Suppressor macrophage treated with lipopolysaccharide for 4 hours (primary cell): ENCODE measurements around the gene LONP1.
"Not testable (repeated sequence)": the region's sequence is repeated elsewhere in the genome, so short reads cannot be mapped to it uniquely, and the experiment has no call there.

Experiments
- DNase-seq: peaks from one replicate; pipeline ENCODE4 v3.0.0-alpha.2; 2020

LONP1 gene

DNA sequence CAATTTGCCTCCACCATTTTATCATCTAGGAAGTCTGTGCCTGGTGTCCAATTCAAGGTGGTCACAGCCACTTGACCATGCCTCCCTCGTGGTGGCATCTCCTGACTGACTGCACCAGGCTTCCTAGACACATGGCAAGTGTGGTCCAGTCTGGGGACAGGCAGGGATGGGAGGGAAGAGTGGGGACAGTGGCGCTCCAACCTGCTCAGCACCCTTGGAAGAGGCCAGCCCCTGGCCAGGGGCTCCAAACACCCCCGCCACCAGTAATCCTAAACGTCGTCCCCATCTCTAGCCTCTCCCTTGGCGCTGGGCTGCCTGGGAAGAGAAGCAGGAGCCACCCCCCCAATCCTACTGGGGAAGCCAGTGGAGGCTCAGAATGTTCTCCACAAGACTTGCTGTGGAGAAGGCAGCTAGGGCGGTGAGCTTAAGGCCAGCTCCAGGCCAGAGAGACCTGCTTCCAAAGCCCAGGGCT is 27.2 kb downstream of the LONP1 start:
- DNase-seq = no peak

DNA sequence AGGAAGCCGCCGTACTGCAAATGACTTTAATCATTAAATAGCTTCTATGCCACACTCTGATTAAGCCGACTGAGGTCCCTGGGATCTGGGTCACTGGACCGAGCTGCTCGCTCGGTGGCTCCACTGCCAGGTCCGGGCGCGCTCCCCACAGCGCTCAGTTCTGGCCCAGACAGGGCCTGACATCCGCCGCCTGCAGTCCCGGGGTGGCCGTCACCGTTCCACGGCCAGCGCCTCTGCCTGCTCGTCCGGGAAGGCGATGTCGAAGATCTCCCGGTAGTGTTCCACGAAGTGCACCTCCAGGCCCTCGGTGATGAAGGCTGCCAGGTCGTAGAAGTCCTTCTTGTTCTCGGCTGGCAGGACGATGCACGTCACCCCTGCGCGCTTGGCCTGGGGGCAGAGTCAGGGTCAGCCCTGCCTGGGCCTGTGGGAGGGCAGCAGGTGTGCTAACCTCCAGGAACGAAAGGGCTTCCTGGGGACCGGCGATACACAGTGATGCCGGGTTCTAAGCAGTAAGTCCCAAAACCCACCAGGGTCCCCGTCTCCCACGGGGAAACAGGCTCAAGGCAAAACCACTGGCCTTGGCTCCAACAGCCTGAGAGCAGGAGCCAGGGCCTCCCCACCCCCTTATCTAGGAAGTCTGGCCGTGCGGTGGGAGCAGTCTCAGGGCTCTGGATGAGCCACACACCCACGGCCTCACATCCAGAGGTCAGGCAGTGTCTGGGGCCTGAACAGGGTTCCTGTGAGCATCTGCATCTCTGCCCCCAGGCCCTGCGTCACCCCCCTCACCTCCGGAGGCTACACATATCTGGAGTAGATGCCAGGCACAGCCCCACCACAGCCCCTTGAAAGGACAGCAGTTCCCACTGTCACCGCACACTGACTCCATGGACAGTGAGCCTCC is 27.9 kb downstream of the LONP1 start:
- no peak for DNase-seq

DNA sequence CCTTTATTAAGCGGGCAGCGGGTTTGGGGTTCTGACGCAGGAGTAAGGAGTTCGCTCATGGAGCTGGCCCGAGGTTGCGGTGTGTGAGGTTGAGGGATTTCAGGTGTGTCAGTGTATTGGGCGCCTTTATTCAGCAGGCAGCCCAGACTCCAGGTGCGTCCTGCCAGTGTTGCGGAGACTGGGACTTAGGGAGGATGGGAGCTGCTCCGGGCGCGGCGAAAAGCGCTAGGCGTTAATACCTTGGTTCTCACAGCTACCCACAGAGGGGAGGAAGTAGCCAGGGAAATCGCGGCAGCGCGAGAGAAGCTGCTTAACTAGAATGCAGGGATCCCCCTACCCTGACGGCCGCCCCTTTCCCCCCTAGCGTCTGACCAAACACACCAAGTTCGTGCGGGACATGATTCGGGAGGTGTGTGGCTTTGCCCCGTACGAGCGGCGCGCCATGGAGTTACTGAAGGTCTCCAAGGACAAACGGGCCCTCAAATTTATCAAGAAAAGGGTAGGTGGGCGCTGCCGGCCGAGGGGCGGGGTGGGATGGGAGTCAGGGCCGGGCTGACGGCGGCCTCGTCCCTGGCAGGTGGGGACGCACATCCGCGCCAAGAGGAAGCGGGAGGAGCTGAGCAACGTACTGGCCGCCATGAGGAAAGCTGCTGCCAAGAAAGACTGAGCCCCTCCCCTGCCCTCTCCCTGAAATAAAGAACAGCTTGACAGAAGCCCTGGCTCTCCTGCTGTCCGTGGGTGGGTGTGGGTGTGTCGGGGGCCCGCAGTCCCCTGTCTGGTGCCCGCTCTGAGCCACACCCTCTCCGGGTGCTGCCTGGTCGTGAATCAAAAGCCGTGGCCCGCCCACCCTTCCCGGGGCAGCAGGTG is 28.8 kb downstream of the LONP1 start:
- DNase-seq = peak; percentile 16

DNA sequence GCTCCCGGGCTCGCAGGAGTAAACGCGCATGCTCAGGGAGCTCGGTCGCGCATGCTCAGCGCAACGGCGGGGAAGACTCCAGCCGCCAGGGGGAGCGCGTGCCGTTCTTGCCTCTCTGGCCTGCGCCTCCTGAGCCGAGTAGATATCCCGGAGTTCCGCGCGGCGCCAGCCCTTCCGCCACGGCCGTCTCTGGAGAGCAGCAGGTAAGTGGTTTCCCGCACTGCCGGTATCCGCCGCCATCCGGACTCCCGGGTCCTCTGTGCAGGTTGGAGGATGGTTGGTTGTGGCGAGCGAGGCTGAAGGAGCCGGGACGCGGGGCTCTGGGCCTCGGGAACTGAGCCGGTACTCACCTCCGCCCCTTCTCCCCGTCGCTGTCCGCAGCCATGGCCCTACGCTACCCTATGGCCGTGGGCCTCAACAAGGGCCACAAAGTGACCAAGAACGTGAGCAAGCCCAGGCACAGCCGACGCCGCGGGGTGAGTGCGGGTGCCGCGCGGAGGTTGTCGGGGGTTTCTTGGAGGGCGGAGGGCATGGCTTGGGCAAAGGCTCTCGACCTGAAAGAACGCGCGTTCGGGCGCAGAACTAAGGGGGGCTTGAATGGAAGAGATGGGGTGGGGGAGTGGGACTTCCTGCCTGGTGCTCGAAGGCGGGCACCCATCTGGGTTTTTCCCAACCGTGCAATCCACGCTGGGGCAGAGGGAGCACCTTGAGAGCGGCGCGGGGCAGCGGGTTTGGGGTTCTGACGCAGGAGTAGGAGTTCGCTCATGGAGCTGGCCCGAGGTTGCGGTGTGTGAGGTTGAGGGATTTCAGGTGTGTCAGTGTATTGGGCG is 29.6 kb downstream of the LONP1 start, which contains the start of gene RPL36:
Gene RPL36, plus strand, starts transcription at position 171 of the 830 bp plus-strand sequence. Its CDS starts 213 bp downstream, at position 384.
- DNase-seq = peak; percentile 99

DNA sequence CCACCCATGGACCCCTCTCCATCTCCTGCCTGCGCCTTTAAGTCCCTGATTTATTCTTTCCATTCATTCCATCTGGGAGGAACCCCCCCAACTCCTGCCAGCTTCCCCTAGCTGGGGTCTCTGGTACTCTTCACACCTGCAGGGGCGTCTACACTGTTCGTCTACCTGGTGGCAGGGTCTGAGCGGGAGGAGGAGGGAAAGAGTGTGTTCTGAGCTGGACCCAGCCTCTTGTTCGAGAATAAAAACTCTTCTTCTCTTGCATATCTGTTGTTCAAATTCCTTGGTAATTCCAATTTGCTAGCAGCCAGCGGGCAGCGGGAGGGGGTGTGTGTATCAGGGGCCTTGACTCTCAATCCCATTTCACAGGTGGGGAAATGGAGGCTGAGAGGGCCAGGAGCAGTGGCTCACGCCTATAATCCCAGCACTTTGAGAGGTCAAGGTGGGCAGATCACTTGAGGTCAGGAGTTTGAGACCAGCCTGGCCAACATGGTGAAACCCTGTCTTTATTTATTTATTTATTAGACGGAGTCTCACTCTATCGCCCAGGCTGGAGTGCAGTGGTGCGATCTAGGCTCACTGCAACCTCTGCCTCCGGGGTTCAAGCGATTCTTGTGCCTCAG is 31.6 kb downstream of the LONP1 start:
- DNase-seq = not testable (repeated sequence)

DNA sequence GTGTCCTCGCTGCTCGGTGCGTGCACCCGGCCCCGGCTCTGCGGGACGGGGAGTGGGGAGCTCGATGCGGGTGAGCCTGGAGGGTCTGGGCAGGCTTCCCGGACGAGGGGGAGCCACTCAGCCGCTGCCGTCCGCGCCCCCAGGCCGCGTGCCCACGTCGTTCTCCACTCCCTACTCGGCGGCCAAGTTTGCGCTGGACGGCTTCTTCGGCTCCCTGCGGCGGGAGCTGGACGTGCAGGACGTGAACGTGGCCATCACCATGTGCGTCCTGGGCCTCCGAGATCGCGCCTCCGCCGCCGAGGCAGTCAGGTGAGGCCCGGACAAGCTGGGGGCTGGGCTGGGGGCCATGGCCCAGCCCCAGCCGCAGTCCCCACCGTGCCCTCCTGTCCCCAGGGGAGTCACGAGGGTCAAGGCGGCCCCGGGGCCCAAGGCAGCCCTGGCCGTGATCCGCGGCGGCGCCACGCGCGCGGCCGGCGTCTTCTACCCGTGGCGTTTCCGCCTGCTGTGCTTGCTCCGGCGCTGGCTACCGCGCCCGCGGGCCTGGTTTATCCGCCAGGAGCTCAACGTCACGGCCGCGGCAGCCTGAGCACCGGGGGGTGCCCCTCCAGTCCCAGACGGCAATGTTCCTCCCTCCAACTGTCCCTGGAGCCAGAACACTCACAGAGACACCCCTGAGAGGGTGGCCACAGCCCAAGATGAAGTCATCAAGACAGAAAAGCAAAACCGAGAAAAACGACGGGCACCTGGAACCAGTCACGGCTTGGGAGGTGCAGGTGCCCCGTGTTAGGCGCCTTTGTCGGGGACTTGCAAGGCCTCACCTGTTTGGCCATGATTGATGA is 32.4 kb downstream of the LONP1 start:
- DNase-seq = no peak

DNA sequence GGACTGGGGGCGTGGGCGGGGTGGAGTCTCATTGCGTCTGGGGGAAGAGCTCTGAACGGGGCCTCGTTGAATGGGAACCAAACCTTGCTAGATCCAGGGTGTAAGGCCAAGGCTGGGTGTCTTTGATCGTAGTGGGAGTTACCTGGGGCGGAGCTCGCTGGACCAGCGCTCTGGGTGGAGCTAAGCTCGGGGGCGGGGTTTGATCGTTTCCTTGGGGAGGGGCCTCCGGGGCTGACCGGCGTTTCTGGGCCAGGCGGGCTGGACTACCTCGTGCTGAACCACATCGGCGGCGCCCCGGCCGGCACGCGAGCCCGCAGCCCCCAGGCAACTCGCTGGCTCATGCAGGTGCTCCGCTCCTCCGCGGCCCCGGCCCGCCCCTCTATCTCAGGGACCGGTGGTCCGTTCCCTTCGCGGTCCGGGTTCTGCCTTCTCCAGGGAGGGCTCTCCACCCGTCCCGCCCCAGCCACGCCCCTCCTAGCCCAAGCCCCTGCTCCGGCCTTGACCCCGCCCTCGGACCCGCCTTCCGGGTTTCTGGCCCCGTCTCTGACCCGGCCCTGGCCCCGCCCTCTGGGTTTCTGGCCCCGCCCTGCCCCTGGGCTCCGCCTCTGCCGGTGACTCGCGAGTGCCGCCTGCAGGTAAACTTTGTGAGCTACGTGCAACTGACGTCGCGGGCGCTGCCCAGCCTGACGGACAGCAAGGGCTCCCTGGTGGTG is 33.1 kb downstream of the LONP1 start:
- peak; percentile 100 for DNase-seq

DNA sequence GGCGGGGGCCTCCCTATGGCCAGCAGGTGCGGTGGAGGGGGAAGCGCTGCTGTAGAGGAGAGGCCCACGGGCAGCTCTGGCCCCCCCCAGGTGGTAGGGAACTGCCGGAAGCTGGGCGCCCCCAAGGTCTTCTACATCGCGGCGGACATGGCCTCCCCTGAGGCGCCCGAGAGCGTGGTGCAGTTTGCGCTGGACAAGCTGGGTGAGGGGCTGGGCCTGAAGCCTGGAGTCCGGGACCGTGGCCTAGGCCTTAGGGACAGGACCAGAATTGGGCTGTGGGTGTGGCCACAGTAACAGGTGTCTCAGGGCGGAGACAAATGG is 33.7 kb downstream of the LONP1 start:
- DNase-seq = no peak

DNA sequence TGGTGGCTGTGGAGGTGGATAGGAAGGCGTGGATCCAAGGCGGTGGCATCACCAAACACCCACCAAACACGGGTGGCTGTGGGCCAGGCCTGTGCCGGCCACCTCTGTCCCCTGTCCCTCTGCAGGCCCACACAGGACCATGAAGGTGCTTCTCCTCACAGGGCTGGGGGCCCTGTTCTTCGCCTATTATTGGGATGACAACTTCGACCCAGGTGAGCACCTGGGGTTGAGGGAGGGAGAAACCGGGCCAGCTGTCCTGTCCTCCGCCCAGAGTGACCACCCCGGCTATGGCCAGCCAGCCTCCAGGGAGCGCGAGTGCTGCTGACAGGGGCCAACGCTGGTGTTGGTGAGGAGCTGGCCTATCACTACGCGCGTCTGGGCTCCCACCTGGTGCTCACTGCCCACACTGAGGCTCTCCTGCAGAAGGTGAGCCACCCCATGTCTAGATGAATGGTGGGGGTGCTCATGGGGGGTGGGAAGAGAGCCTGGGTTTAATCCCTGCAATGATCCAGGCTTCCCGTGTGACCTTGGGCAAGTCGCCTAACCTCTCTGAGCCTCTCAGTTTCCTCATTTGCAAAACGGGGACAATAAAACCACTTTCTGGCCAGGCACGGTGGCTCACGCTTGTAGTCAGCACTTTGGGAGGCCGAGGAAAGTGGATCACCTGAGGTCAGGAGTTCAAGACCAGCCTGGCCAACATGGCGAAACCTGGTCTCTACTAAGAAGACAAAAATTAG is 35.1 kb downstream of the LONP1 start:
- DNase-seq = no peak

DNA sequence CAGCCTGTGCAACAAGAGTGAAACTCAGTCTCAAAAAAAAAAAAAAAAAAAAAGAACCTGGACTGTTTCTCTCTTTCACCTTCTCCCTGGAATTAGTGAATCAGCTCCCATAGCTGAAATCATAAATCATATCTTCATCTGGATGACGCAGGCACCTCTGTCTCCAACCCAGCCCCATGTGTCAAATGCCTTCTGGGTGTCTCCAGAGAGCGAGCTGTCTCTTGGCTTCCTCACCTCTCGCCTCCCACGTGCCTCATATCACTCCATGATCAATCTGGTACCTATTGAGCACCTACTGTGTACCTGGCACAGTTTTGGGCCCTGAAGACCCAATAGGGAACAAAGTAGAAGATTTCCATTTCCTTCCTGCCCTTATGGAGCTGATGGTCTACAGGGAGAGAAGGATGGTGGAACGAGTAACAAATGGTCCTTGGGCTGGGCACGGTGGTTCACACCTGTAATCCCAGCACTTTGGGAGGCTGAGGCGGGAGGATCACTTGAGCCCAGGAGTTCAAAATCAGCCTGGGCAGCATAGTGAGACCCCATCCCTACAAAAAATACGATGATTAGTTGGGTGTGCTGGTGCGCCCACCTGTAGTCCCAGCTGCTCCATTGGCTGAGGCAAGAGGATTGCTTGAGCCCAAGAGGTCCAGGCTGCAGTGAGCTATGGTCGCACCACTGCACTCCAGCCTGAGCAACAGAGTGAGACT is 36.6 kb downstream of the LONP1 start:
- DNase-seq = no peak

DNA sequence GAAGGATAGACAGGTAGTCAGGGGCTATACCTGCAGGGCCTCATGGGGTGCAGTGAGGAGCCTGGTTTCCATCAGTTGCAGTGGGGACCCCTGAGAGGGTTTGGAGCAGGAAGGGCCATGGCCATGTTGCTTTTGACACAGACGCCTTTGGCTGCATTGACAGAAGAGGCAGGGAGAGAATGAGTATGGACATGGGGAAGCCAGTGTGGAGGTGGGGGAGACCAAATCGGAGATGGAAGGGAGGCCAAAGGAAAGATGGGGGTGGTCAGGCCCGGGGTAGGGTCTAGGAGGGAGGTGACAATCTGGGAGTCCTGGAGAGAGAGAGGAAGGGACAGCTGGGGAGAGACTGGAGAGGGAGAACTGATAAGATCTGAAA is 37.9 kb downstream of the LONP1 start:
- DNase-seq = no peak

DNA sequence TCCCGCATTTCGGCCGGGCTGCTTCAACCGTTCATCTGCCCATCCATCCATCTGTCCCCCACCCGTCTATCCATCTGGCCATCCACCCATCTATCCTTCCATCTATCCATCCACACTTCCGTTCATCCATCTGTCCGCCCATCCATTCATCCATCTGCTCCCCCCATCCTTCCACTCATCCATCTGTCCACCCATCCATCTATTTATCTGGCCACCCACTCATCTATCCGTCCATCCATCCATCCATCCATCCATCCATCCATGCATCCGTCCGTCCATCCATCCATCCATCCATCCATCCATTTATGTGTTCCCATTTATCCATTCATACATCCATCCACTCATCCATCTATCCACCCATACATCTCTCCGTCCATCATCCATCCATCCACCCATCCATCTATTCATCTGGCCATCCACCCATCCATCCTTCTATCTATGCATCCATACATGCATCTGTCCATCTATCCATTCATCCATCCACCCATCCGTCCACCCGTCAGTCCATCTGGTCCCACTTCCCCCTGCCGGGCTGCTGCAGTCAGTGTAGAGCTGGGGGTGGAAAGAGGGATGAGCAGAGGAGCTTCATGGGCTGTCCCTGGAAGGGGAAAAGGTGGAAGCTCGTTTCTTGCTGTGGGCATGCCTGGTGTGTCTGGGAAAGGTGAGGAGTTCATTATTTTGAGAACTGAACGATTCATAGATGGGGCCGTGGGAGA is 38.4 kb downstream of the LONP1 start:
- no peak for DNase-seq

DNA sequence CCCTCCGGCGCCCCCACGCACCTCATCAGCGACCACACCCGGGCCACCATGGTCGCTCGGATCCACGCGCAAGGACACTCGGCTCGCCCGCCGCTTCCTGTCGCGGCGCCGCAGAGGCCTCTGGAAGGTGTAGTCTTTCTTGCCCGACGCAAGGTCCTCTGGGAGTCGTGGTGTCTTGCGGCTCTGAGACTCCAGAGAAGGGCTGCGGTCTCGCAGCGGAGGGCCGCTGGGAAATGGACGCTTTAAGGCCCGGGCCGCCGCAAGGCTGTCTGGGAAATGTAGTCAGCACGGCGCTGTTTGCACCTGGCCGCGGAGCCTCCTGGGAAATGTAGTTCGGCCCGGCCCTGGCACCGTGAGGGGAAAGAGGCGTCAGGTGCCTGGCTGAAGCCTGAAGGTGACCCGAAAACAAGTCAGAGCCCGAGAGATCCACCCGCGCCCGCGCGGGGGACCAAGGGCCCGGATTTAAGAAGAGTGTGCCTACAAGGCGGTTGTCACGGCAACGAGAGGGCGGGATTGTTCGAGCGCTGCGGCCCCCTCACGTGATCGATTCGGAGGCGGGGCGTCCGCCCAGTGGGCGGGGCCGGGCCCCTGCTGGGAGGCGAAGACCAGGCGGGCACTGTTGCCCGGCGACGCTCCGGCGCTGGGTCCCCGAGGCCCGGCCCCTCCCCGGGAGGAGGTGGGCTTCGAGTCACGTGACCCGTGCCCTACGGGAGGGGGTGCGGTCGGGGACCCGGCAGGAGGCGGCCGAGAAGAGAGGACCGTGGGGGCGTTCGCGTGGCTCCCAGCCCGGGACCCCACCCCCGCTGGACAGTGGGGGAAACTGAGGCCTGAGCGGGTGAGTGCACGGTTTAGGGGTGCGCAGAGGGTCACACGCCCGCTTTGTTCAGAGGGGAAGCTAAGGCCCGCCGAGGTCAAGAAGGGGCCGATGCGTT is 39.2 kb downstream of the LONP1 start, which contains the start of the genes HSD11B1L and MICOS13:
Gene HSD11B1L, plus strand, starts transcription at position 591 of the 932 bp plus-strand sequence. CDS start 3,806 bp downstream, outside the sequence.
Gene MICOS13, minus strand, starts transcription at position 80 of the 932 bp plus-strand sequence. Its CDS starts 30 bp downstream, at position 50.
- peak; percentile 99 for DNase-seq

DNA sequence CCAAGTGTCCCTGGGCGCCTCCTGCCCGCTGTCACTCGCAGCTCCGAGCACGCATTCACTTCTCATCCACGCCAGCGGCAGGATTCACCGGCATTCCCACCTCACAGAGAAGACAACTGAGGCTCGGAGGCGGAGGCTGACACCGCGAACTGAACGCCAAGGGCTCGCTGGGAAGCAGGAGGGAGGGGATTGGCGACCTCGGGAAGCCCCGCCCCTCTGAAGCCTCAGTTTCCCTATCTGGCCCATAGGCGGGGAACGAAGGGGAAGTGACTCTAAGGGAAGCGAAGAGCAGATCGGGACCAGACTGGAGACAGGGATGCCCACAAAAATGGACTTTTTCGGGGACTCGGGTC is 39.9 kb downstream of the LONP1 start:
- no peak for DNase-seq

DNA sequence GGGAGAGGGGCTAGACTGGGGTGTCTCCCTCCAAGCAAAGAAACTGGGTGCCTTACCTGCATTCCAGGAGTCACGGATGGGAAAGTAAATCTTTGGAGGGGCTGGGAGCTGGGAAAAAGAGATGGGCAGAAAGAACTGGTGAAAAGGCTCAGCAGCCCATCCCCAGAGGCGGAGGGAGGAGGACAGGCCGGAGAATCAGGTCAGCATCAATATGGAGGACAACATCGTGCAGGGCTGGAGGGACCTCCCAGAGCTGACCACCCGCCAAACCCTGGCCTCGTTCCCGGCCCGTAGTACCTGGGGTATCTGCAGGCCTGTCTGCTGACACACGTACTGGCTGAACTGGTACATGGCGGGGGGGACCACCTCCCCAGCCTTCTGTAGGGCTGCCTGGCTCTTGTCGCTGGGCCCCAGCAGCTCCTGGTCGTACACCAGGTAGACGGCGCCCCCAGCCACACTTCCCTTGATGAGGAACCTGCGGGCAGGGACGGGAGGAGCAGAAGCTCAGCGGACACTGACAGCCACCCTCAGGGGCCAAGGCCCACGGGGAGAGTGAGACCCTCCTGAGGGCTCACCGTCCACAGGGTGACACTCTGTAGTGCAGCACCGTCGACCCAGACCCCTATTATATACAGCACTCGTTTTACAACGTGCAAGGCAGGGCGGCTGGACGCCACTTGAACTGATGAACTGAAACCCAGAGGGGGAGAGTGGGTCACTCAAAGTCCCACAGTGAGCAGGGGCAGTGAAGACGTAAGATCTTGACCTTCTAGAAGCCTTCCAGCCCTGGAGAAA is 40.5 kb downstream of the LONP1 start:
- peak; percentile 25 for DNase-seq

DNA sequence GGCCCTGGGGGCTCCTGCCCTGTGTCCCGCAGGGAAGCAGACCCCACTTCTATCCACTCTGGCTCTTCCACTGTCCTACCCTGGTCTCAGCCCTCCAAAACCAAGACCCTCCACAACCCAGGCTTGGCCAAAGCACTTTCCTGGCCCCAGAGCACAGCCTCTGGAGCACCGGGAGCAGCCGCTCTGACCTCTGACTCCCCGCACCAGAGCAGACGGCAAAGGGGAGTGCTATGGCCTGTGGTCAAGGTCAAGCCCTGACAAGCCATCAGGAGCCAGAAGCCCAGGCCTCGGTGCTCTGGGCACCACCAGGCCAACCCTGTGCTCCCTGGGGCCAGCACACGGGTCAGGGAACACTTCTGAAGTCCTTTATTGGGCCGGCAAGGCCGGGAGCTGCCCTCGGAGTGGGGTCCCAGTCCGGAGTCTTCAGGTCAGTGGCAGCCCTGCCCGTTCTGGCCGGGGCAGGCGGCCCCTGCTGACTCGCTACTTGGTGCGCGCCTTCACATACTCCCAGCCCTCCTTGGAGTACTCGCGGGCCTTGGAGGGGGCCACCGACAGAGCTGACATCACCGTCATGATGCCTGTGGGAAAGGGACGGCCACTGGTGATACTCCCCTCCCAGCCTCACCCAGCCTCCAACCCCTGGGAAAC is 41.8 kb downstream of the LONP1 start:
- DNase-seq = no peak
